ENCODE results near the gene KCNMB4.

- TF ChIP-seq, protein P1, sequence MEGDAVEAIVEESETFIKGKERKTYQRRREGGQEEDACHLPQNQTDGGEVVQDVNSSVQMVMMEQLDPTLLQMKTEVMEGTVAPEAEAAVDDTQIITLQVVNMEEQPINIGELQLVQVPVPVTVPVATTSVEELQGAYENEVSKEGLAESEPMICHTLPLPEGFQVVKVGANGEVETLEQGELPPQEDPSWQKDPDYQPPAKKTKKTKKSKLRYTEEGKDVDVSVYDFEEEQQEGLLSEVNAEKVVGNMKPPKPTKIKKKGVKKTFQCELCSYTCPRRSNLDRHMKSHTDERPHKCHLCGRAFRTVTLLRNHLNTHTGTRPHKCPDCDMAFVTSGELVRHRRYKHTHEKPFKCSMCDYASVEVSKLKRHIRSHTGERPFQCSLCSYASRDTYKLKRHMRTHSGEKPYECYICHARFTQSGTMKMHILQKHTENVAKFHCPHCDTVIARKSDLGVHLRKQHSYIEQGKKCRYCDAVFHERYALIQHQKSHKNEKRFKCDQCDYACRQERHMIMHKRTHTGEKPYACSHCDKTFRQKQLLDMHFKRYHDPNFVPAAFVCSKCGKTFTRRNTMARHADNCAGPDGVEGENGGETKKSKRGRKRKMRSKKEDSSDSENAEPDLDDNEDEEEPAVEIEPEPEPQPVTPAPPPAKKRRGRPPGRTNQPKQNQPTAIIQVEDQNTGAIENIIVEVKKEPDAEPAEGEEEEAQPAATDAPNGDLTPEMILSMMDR (conservative IDR thresholded peaks at IDR 0.05; ENCODE audit: low read depth, low read length): no peak
- TF ChIP-seq EZH2 (IDR thresholded peaks at IDR 0.05; ENCODE audit: borderline replicate concordance, low read depth, low read length, poor library complexity, severe bottlenecking): no peak
Observed at GRCh38 chr12:70393787-70394499, 27.9 kb downstream of the KCNMB4 start.

Measured in A673 (cell line).